KG1 (cell line): Measurements from ENCODE around the gene CEACAM3.
A peak's percentile ranks its signal among the peaks of the same experiment; 100 is the strongest.

ENCODE experiments used
- DNase-seq: peaks from one replicate; lab custom pipeline; 2025; lab: John Stamatoyannopoulos, UW

The CEACAM3 gene

GRCh38 chr19:41792513-41793413 is 3.6 kb upstream of the CEACAM3 start:
- no peak for DNase-seq

- DNase-seq: no peak
These were observed 3.0 kb upstream of the CEACAM3 start for GRCh38 chr19:41793414-41793727.

GRCh38 chr19:41795031-41795461 is 1.3 kb upstream of the CEACAM3 start:
- DNase-seq: peak; percentile 14

- no peak for DNase-seq
These were observed 514 bp downstream of the CEACAM3 start for GRCh38 chr19:41796901-41797300.

GRCh38 chr19:41799444-41800000 is 3.1 kb downstream of the CEACAM3 start:
- no peak for DNase-seq

- DNase-seq: no peak
These were observed 4.6 kb downstream of the CEACAM3 start for GRCh38 chr19:41801031-41801430.

- DNase-seq: no peak
These were observed 5.4 kb downstream of the CEACAM3 start for GRCh38 chr19:41801792-41802211.

- DNase-seq: no peak
These were observed 6.4 kb downstream of the CEACAM3 start for GRCh38 chr19:41802770-41803169.

- DNase-seq: no peak
These were observed 7.9 kb downstream of the CEACAM3 start for GRCh38 chr19:41804336-41804735.

- no peak for DNase-seq
These were observed 10.8 kb downstream of the CEACAM3 start for GRCh38 chr19:41807176-41807575.

GRCh38 chr19:41808663-41809566 is 12.5 kb downstream of the CEACAM3 start:
- DNase-seq: no peak

GRCh38 chr19:41810301-41810700 is 13.9 kb downstream of the CEACAM3 start:
- no peak for DNase-seq

GRCh38 chr19:41811036-41811435 is 14.6 kb downstream of the CEACAM3 start:
- peak; percentile 63 for DNase-seq

- DNase-seq: no peak
These were observed 15.6 kb downstream of the CEACAM3 start for GRCh38 chr19:41811981-41812380.

GRCh38 chr19:41813911-41814310 is 17.5 kb downstream of the CEACAM3 start:
- no peak for DNase-seq

GRCh38 chr19:41815301-41815700 is 18.9 kb downstream of the CEACAM3 start:
- DNase-seq: no peak

- DNase-seq: no peak
These were observed 20.4 kb downstream of the CEACAM3 start for GRCh38 chr19:41816761-41817160.

- DNase-seq: peak; percentile 46
These were observed 24.8 kb downstream of the CEACAM3 start for GRCh38 chr19:41821003-41821735.

GRCh38 chr19:41837981-41838708 is 41.8 kb downstream of the CEACAM3 start:
- DNase-seq: no peak

- no peak for DNase-seq
These were observed 42.8 kb downstream of the CEACAM3 start for GRCh38 chr19:41839211-41839610.

- no peak for DNase-seq
These were observed 47.0 kb downstream of the CEACAM3 start for GRCh38 chr19:41843371-41843770.
